Measurements from ENCODE around the gene ASPSCR1. TPM values are rescaled to one million over a fixed set of nuclear protein-coding genes. Genes with fewer than 3 reads are reported as not detected.

ASPSCR1 gene
- total RNA-seq, 1 experiment from 2014 or later: 60.4 TPM

- POLR2A ChIA-PET: interaction anchor here (0.8 to 0.9 kb wide), 2 partner anchors 12 to 50 kb away, joined by 3 read pairs; no protein-coding TSS in a partner anchor
Observed at GRCh38 chr17:82031885-82032627, 54.6 kb downstream of the ASPSCR1 start.

GRCh38 chr17:82033359-82034085 is 56.1 kb downstream of the ASPSCR1 start:
- ChIA-PET POLR2A (no interaction called here), CTCF (interaction anchor here (5.7 kb wide), 1 partner anchor 14 kb away, joined by 119 read pairs; the partner anchor contains the start of genes CENPX and LRRC45)
- Mint-ChIP-seq H3K36me3 (0 out of 2 replicates have a peak, but pooled peaks cover 6% of the 10 kb centered on the region), H3K4me3 (peak overlapping the region; percentile 65), H3K4me1 (peaks cover 20% of the 10 kb centered on the region), H3K27ac (no peak overlapping the region), H3K9me3 (no peaks in the 10 kb centered on the region), H3K27me3 (ENCODE audit: low read depth) (peaks cover 4% of the 10 kb centered on the region; the same call in 1 of the 2 replicates)
- no peak for DNase-seq (ENCODE audit: low spot score)
- no peak for ATAC-seq
- TF ChIP-seq SMAD3 (CRISPR knock-in tag; IDR thresholded peaks at IDR 0.05; ENCODE audit: borderline replicate concordance): no peak
- no peak for TF ChIP-seq ZBTB43 (CRISPR knock-in tag; IDR thresholded peaks at IDR 0.05)
- TF ChIP-seq ZMAT4 (CRISPR knock-in tag; IDR thresholded peaks at IDR 0.05): no peak
- no peak for TF ChIP-seq ESRRA (CRISPR knock-in tag; IDR thresholded peaks at IDR 0.05; ENCODE audit: borderline replicate concordance)
- TF ChIP-seq TCF7 (CRISPR knock-in tag; IDR thresholded peaks at IDR 0.05; ENCODE audit: low read depth): no peak
- TF ChIP-seq RORB (CRISPR knock-in tag; IDR thresholded peaks at IDR 0.05): no peak
- TF ChIP-seq ATF2 (CRISPR knock-in tag; IDR thresholded peaks at IDR 0.05; ENCODE audit: borderline replicate concordance, low read depth): no peak
- no peak for TF ChIP-seq CBFB (CRISPR knock-in tag; IDR thresholded peaks at IDR 0.05; ENCODE audit: low read depth)
- TF ChIP-seq GABPB1 (CRISPR knock-in tag; IDR thresholded peaks at IDR 0.05): no peak
- TF ChIP-seq RELA (CRISPR knock-in tag; IDR thresholded peaks at IDR 0.05; ENCODE audit: borderline replicate concordance): no peak

More at GRCh38 chr17:82031885-82032627, 54.6 kb downstream of the ASPSCR1 start:
- Mint-ChIP-seq H3K36me3 (0 out of 2 replicates have a peak, but pooled peaks cover 6% of the 10 kb centered on the region), H3K27me3 (ENCODE audit: low read depth) (no peaks in the 10 kb centered on the region), H3K9me3 (no peaks in the 10 kb centered on the region), H3K4me3 (peak overlapping the region; percentile 65), H3K4me1 (peaks cover 16% of the 10 kb centered on the region), H3K27ac (no peak overlapping the region)
- TF ChIP-seq RELA (CRISPR knock-in tag; IDR thresholded peaks at IDR 0.05; ENCODE audit: borderline replicate concordance): peak; percentile 43; the same call in 1 of the 2 replicates
- TF ChIP-seq HMGXB4 (CRISPR knock-in tag; IDR thresholded peaks at IDR 0.05): 0 out of 2 replicates have a peak, but pooled peaks have one; percentile 56
- TF ChIP-seq ZNF425 (CRISPR knock-in tag; conservative IDR thresholded peaks at IDR 0.05): no peak
- TF ChIP-seq MAX (CRISPR knock-in tag; IDR thresholded peaks at IDR 0.05): peak; percentile 82
- no peak for TF ChIP-seq CBFB (CRISPR knock-in tag; IDR thresholded peaks at IDR 0.05; ENCODE audit: low read depth)
- TF ChIP-seq GABPB1 (CRISPR knock-in tag; IDR thresholded peaks at IDR 0.05): no peak
- TF ChIP-seq USF1 (CRISPR knock-in tag; IDR thresholded peaks at IDR 0.05): peak; percentile 31; the same call in 1 of the 2 replicates
- peak; percentile 68; the same call in 1 of the 2 replicates for TF ChIP-seq FOXP1 (CRISPR knock-in tag; IDR thresholded peaks at IDR 0.05; ENCODE audit: borderline replicate concordance)
- peak; percentile 78 for DNase-seq (ENCODE audit: low spot score)
- CTCF ChIA-PET: interaction anchor here (1.0 to 5.7 kb wide), 8 partner anchors 12 to 162 kb away, joined by 4 to 119 read pairs (median 20); partner anchors contain the start of genes CENPX, FASN, LRRC45 and MAFG
- ATAC-seq: peak; percentile 66
